HG02943 (cell line): ENCODE measurements around the gene F2R.
A peak's percentile ranks its signal among the peaks of the same experiment; 100 is the strongest.
"Not testable (repeated sequence)": the region's sequence is repeated elsewhere in the genome, so short reads cannot be mapped to it uniquely, and the experiment has no call there.

Experiments
- ATAC-seq: cut with Tn5 transposase; IDR thresholded peaks from one replicate; pipeline ENCODE4 v1.9.1; 2021; ENCODE audit warnings: mild to moderate bottlenecking, low read depth, moderate library complexity; ENCODE audit not compliant: unreplicated experiment

Gene F2R

GRCh38 chr5:76715736-76716455 is at the start of gene F2R:
F2R (plus strand) TSS chr5:76716126; CDS start chr5:76716308, 182 bp downstream.
- peak; percentile 54 for ATAC-seq

GRCh38 chr5:76667495-76667894 is 48.4 kb upstream of the F2R start:
- ATAC-seq = no peak

GRCh38 chr5:76669245-76669644 is 46.7 kb upstream of the F2R start:
- ATAC-seq = no peak

GRCh38 chr5:76670508-76670907 is 45.4 kb upstream of the F2R start:
- no peak for ATAC-seq

GRCh38 chr5:76672242-76672641 is 43.7 kb upstream of the F2R start:
- no peak for ATAC-seq

- no peak for ATAC-seq
Measured at GRCh38 chr5:76673125-76673524, 42.8 kb upstream of the F2R start.

- no peak for ATAC-seq
Measured at GRCh38 chr5:76674330-76675066, 41.4 kb upstream of the F2R start.

GRCh38 chr5:76675364-76675763 is 40.6 kb upstream of the F2R start:
- ATAC-seq = no peak

- ATAC-seq = no peak
Measured at GRCh38 chr5:76677849-76678472, 38.0 kb upstream of the F2R start.

GRCh38 chr5:76679231-76679630 is 36.7 kb upstream of the F2R start:
- no peak for ATAC-seq

- ATAC-seq = not testable (repeated sequence)
Measured at GRCh38 chr5:76680826-76681225, 35.1 kb upstream of the F2R start.

- ATAC-seq = no peak
Measured at GRCh38 chr5:76681287-76681686, 34.6 kb upstream of the F2R start.

GRCh38 chr5:76682387-76682786 is 33.5 kb upstream of the F2R start:
- ATAC-seq = no peak

GRCh38 chr5:76683816-76684731 is 31.9 kb upstream of the F2R start:
- no peak for ATAC-seq

- no peak for ATAC-seq
Measured at GRCh38 chr5:76684756-76685519, 31.0 kb upstream of the F2R start.

- ATAC-seq = no peak
Measured at GRCh38 chr5:76685704-76686103, 30.2 kb upstream of the F2R start.

GRCh38 chr5:76688212-76688611 is 27.7 kb upstream of the F2R start:
- ATAC-seq = no peak

GRCh38 chr5:76688836-76689235 is 27.1 kb upstream of the F2R start:
- ATAC-seq = no peak

GRCh38 chr5:76689321-76690036 is 26.4 kb upstream of the F2R start:
- ATAC-seq = no peak
